COLO668 (cell line): ENCODE data around the gene IARS2.
"Not testable (repeated sequence)": the region's sequence is repeated elsewhere in the genome, so short reads cannot be mapped to it uniquely, and the experiment has no call there.

Source experiments
- DNase-seq: peaks from one replicate; lab custom pipeline; 2025; ENCODE audit not compliant: unreplicated experiment; lab: John Stamatoyannopoulos, UW

The IARS2 gene

DNA sequence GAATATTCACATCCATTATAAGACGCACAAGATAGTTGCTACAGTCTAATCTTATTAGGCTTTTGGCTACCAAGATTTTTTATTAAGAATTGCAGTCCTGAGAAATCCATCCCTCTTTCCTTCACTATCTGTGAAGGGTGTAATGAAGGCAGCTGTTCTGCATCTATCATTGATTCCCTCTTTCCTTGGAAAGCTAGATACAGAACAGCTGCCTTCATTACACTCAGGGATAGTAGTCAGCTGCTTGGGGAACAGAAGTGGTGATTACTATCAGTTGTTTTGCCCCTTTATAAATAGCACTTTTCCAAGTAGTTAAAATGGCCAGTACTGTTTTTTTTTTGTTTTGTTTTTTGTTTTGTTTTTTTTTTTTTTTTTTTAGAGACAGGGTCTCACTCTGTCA is 70.2 kb downstream of the IARS2 start:
- no peak for DNase-seq

DNA sequence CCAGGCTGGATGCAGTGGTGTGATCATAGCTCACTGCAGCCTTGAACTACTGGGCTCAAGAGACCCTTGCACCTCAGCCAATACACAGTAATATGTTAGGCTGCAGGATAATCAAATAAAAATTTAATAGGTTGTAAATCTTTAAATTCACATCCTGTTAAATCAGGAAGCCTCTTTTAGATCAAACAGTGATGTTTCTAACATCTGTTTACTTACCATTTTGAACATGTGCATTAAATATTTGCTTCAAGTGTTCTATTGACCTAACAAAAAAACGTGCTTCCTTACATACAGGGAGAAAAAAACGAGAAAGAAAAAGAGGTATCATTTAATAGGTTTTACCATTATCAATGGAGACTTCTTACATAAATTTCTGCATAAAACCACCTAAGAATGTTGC is 70.6 kb downstream of the IARS2 start:
- no peak for DNase-seq

- no peak for DNase-seq
These were observed 72.9 kb downstream of the IARS2 start for GRCh38 chr1:220166853-220167252.

DNA sequence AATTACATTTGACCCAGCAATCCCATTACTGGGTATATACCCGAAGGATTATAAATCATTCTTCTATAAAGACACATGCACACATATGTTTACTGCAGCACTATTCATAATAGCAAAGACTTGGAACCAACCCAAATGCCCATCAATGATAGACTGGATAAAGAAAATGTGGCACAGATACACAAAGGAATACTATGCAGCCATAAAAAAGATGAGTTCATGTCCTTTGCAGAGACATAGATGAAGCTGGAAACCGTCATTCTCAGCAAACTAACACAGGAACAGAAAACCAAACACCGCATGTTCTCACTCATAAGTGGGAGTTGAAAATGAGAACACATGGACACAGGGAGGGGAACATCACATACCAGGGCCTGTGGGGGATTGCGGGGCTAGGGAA is 76.0 kb downstream of the IARS2 start:
- DNase-seq = not testable (repeated sequence)

- no peak for DNase-seq
These were observed 77.0 kb downstream of the IARS2 start for GRCh38 chr1:220170836-220171526.

GRCh38 chr1:220176540-220176939 is 82.6 kb downstream of the IARS2 start:
- no peak for DNase-seq

DNA sequence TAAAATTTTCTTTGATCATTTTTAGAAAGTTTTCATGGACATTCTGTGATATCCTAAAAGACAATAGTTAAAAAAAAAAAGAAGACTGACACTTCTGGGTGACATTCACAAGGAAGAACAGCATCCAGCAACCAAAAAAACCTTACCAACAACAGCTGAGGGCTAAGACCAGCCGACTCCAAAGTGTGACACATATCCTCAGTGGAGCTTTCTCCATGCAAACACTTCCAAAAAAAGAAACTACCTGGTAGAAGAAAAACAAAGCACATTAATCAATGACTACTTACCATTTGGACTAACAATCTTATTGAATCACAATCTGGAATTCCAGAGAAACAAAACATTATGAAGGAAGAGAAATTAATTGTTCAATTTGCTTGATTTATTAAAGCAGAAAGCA is 88.2 kb downstream of the IARS2 start:
- DNase-seq = no peak

- no peak for DNase-seq
These were observed 88.7 kb downstream of the IARS2 start for GRCh38 chr1:220182656-220183055.

GRCh38 chr1:220184506-220184905 is 90.6 kb downstream of the IARS2 start:
- no peak for DNase-seq

GRCh38 chr1:220186752-220187151 is 92.8 kb downstream of the IARS2 start:
- DNase-seq = no peak

DNA sequence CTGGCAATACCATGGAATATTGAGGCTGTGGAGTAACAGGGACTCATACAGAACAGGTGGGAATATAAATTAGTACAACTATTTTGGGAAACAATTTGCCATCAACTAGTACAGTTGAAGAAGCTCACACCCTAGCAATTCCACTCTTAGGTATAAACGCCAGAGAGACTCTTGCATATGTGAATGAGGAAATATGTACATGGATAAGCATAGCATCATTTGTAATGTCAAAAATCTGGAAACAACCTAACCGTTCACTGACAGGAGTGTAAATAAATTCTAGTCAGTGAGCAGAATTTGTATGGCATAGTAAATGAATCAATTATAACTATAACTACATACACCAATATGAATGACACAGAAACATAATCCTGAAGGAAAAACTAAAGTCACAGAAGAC is 94.6 kb downstream of the IARS2 start:
- DNase-seq = no peak

GRCh38 chr1:220189750-220190347 is 95.9 kb downstream of the IARS2 start:
- DNase-seq = no peak

- no peak for DNase-seq
These were observed 101.8 kb downstream of the IARS2 start for GRCh38 chr1:220195701-220196100.
